ENCODE data around the gene ASCL2.

Gene ASCL2

GRCh38 chr11:2311353-2312133 lies 41.2 kb upstream of the ASCL2 start:
- Histone ChIP-seq H3K36me3 (ENCODE audit: control insufficient read depth in 1 of 2, insufficient read depth in 2 of 2, low read length in 2 of 2) (no peaks in the 10 kb centered on the region), H4K12ac (ENCODE audit: low read depth, low read length) (no peak overlapping the region)
- WGBS (ENCODE audit: extremely low coverage, insufficient coverage, insufficient read length), result no CpG with 5 or more reads among the region's 21 CpGs

GRCh38 chr11:2310786-2311352 lies 40.5 kb upstream of the ASCL2 start:
- H2AK5ac ChIP-seq (ENCODE audit: low read length), result no peak overlapping the region
- H3K14ac ChIP-seq (ENCODE audit: low read length), result no peak overlapping the region
- H3K18ac ChIP-seq (ENCODE audit: low read length), result no peak overlapping the region
- no peak overlapping the region for H3K4ac ChIP-seq (ENCODE audit: low read depth, low read length)
- no peak overlapping the region for H2BK5ac ChIP-seq (ENCODE audit: low read depth, low read length, poor library complexity)
- WGBS (ENCODE audit: extremely low coverage, insufficient coverage, insufficient read length), result no CpG with 5 or more reads among the region's 16 CpGs
- H2AFZ ChIP-seq (ENCODE audit: insufficient read depth, low read length, poor library complexity), result no peak overlapping the region
- H4K91ac ChIP-seq (ENCODE audit: low read depth, low read length), result no peak overlapping the region
- H3K79me2 ChIP-seq (ENCODE audit: control insufficient read depth, insufficient read depth, low read length, poor library complexity), result no peaks in the 10 kb centered on the region
- H3K36me3 ChIP-seq (ENCODE audit: control insufficient read depth in 1 of 2, insufficient read depth in 2 of 2, low read length in 2 of 2), result no peaks in the 10 kb centered on the region
- H3K27ac ChIP-seq (ENCODE audit: low read depth, low read length), result no peak overlapping the region
- no peaks in the 10 kb centered on the region for H3K79me1 ChIP-seq (ENCODE audit: low read length)
- no peak for DNase-seq
- no peak overlapping the region for H2BK120ac ChIP-seq (ENCODE audit: insufficient read depth, low read length, poor library complexity)
- H4K12ac ChIP-seq (ENCODE audit: low read depth, low read length), result no peak overlapping the region
- no peak overlapping the region for H3K4me2 ChIP-seq (ENCODE audit: low read length)
- no peak overlapping the region for H3K9ac ChIP-seq (ENCODE audit: low read length)
- peaks cover 3% of the 10 kb centered on the region for H3K9me3 ChIP-seq (ENCODE audit: insufficient read depth, low read depth, low read length)
- H4K8ac ChIP-seq (ENCODE audit: low read depth, low read length), result no peak overlapping the region
- H3K4me1 ChIP-seq (ENCODE audit: control insufficient read depth in 1 of 2, insufficient read depth in 2 of 2, low read length in 2 of 2), result no peaks in the 10 kb centered on the region
- no peak overlapping the region for H3K4me3 ChIP-seq (ENCODE audit: low read depth, low read length)
- H3K23ac ChIP-seq (ENCODE audit: low read length), result no peak overlapping the region
- H3K27me3 ChIP-seq (ENCODE audit: insufficient read depth, low read length), result no peaks in the 10 kb centered on the region
- no peak overlapping the region for H2BK12ac ChIP-seq (ENCODE audit: low read length)

More at GRCh38 chr11:2311353-2312133, 41.2 kb upstream of the ASCL2 start:
- H3K9me3 ChIP-seq (ENCODE audit: insufficient read depth, low read depth, low read length), result peaks cover 2% of the 10 kb centered on the region
- H3K18ac ChIP-seq (ENCODE audit: low read length), result no peak overlapping the region
- no peak overlapping the region for H4K91ac ChIP-seq (ENCODE audit: low read depth, low read length)
- H3K14ac ChIP-seq (ENCODE audit: low read length), result no peak overlapping the region
- no peak overlapping the region for H4K8ac ChIP-seq (ENCODE audit: low read depth, low read length)
- no peak overlapping the region for H3K9ac ChIP-seq (ENCODE audit: low read length)
- H3K79me2 ChIP-seq (ENCODE audit: control insufficient read depth, insufficient read depth, low read length, poor library complexity), result no peaks in the 10 kb centered on the region
- H3K4me3 ChIP-seq (ENCODE audit: low read depth, low read length), result no peak overlapping the region
- H3K27me3 ChIP-seq (ENCODE audit: insufficient read depth, low read length), result no peaks in the 10 kb centered on the region
- no peak overlapping the region for H3K4me2 ChIP-seq (ENCODE audit: low read length)
- no peak overlapping the region for H2AK5ac ChIP-seq (ENCODE audit: low read length)
- no peaks in the 10 kb centered on the region for H3K4me1 ChIP-seq (ENCODE audit: control insufficient read depth in 1 of 2, insufficient read depth in 2 of 2, low read length in 2 of 2)
- H3K4ac ChIP-seq (ENCODE audit: low read depth, low read length), result no peak overlapping the region
- no peak overlapping the region for H2BK12ac ChIP-seq (ENCODE audit: low read length)
- no peak overlapping the region for H2BK5ac ChIP-seq (ENCODE audit: low read depth, low read length, poor library complexity)
- no peak overlapping the region for H3K27ac ChIP-seq (ENCODE audit: low read depth, low read length)
- no peak for DNase-seq
- H2AFZ ChIP-seq (ENCODE audit: insufficient read depth, low read length, poor library complexity), result no peak overlapping the region
- no peak overlapping the region for H2BK120ac ChIP-seq (ENCODE audit: insufficient read depth, low read length, poor library complexity)
- no peaks in the 10 kb centered on the region for H3K79me1 ChIP-seq (ENCODE audit: low read length)
- no peak overlapping the region for H3K23ac ChIP-seq (ENCODE audit: low read length)

- Histone ChIP-seq H3K36me3 (ENCODE audit: control insufficient read depth in 1 of 2, insufficient read depth in 2 of 2, low read length in 2 of 2) (no peaks in the 10 kb centered on the region), H3K27me3 (ENCODE audit: insufficient read depth, low read length) (no peaks in the 10 kb centered on the region), H3K14ac (ENCODE audit: low read length) (no peak overlapping the region), H2BK120ac (ENCODE audit: insufficient read depth, low read length, poor library complexity) (no peak overlapping the region), H3K23ac (ENCODE audit: low read length) (no peak overlapping the region), H3K4me3 (ENCODE audit: low read depth, low read length) (no peak overlapping the region), H3K18ac (ENCODE audit: low read length) (no peak overlapping the region), H3K4me2 (ENCODE audit: low read length) (no peak overlapping the region), H3K27ac (ENCODE audit: low read depth, low read length) (no peak overlapping the region), H2AK5ac (ENCODE audit: low read length) (no peak overlapping the region), H2BK5ac (ENCODE audit: low read depth, low read length, poor library complexity) (no peak overlapping the region), H2AFZ (ENCODE audit: insufficient read depth, low read length, poor library complexity) (no peak overlapping the region), H4K8ac (ENCODE audit: low read depth, low read length) (no peak overlapping the region), H3K9ac (ENCODE audit: low read length) (no peak overlapping the region), H4K91ac (ENCODE audit: low read depth, low read length) (no peak overlapping the region), H3K4me1 (ENCODE audit: control insufficient read depth in 1 of 2, insufficient read depth in 2 of 2, low read length in 2 of 2) (no peaks in the 10 kb centered on the region), H3K9me3 (ENCODE audit: insufficient read depth, low read depth, low read length) (peaks cover 4% of the 10 kb centered on the region), H3K79me1 (ENCODE audit: low read length) (no peaks in the 10 kb centered on the region), H2BK12ac (ENCODE audit: low read length) (no peak overlapping the region), H4K12ac (ENCODE audit: low read depth, low read length) (no peak overlapping the region), H3K79me2 (ENCODE audit: control insufficient read depth, insufficient read depth, low read length, poor library complexity) (no peaks in the 10 kb centered on the region), H3K4ac (ENCODE audit: low read depth, low read length) (no peak overlapping the region)
- no peak for DNase-seq
- WGBS (ENCODE audit: extremely low coverage, insufficient coverage, insufficient read length), result no CpG with 5 or more reads among the region's 16 CpGs
Measured at GRCh38 chr11:2310073-2310785, 39.8 kb upstream of the ASCL2 start.

- DNase-seq, result no peak
- no peak overlapping the region for H3K23ac ChIP-seq (ENCODE audit: low read length)
- no peaks in the 10 kb centered on the region for H3K4me1 ChIP-seq (ENCODE audit: control insufficient read depth in 1 of 2, insufficient read depth in 2 of 2, low read length in 2 of 2)
- no peak overlapping the region for H4K8ac ChIP-seq (ENCODE audit: low read depth, low read length)
- H2BK120ac ChIP-seq (ENCODE audit: insufficient read depth, low read length, poor library complexity), result no peak overlapping the region
- no peaks in the 10 kb centered on the region for H3K79me1 ChIP-seq (ENCODE audit: low read length)
- no peak overlapping the region for H3K4me2 ChIP-seq (ENCODE audit: low read length)
- no peak overlapping the region for H3K27ac ChIP-seq (ENCODE audit: low read depth, low read length)
- no peak overlapping the region for H3K4ac ChIP-seq (ENCODE audit: low read depth, low read length)
- H2AFZ ChIP-seq (ENCODE audit: insufficient read depth, low read length, poor library complexity), result no peak overlapping the region
- WGBS (ENCODE audit: extremely low coverage, insufficient coverage, insufficient read length), result no CpG with 5 or more reads among the region's 19 CpGs
- H4K91ac ChIP-seq (ENCODE audit: low read depth, low read length), result no peak overlapping the region
- H3K9me3 ChIP-seq (ENCODE audit: insufficient read depth, low read depth, low read length), result peaks cover 4% of the 10 kb centered on the region
- H2BK5ac ChIP-seq (ENCODE audit: low read depth, low read length, poor library complexity), result no peak overlapping the region
- H3K79me2 ChIP-seq (ENCODE audit: control insufficient read depth, insufficient read depth, low read length, poor library complexity), result no peaks in the 10 kb centered on the region
- H3K9ac ChIP-seq (ENCODE audit: low read length), result no peak overlapping the region
- H3K36me3 ChIP-seq (ENCODE audit: control insufficient read depth in 1 of 2, insufficient read depth in 2 of 2, low read length in 2 of 2), result no peaks in the 10 kb centered on the region
- H3K18ac ChIP-seq (ENCODE audit: low read length), result no peak overlapping the region
- no peak overlapping the region for H4K12ac ChIP-seq (ENCODE audit: low read depth, low read length)
- H2AK5ac ChIP-seq (ENCODE audit: low read length), result no peak overlapping the region
- H3K27me3 ChIP-seq (ENCODE audit: insufficient read depth, low read length), result no peaks in the 10 kb centered on the region
- H3K4me3 ChIP-seq (ENCODE audit: low read depth, low read length), result no peak overlapping the region
- H3K14ac ChIP-seq (ENCODE audit: low read length), result no peak overlapping the region
- H2BK12ac ChIP-seq (ENCODE audit: low read length), result no peak overlapping the region
Measured at GRCh38 chr11:2309251-2310072, 39.1 kb upstream of the ASCL2 start.
